ENCODE data around the gene ROCK2. TPM values are rescaled to one million over a fixed set of nuclear protein-coding genes. Genes with fewer than 3 reads are reported as not detected.

ROCK2 gene
- total and polyA plus RNA-seq, 2 of the 8 experiments (the other 6 are each of a cell fraction or from before 2014, with no cell fraction given), result 2.7 to 29.0 TPM

DNA sequence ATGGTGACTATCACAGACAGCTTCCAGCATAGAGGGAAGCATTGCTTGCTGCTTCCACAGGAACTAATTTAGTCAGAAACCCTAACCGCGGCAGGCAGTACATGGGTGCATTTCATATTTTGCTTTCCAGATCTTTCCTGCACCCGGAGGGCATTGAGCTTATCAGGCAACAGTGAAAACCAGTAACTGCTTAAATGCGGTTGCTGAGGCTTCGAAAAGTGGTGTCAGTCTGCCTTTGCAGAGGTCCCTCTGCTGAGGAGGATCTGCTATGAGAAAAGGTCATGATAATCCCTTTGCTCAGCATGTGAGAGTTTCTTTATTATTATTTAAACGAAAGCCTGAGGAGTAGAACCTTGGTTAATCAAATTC, 44.6 kb upstream of the ROCK2 start (continued):
- TF ChIP-seq, protein P1, sequence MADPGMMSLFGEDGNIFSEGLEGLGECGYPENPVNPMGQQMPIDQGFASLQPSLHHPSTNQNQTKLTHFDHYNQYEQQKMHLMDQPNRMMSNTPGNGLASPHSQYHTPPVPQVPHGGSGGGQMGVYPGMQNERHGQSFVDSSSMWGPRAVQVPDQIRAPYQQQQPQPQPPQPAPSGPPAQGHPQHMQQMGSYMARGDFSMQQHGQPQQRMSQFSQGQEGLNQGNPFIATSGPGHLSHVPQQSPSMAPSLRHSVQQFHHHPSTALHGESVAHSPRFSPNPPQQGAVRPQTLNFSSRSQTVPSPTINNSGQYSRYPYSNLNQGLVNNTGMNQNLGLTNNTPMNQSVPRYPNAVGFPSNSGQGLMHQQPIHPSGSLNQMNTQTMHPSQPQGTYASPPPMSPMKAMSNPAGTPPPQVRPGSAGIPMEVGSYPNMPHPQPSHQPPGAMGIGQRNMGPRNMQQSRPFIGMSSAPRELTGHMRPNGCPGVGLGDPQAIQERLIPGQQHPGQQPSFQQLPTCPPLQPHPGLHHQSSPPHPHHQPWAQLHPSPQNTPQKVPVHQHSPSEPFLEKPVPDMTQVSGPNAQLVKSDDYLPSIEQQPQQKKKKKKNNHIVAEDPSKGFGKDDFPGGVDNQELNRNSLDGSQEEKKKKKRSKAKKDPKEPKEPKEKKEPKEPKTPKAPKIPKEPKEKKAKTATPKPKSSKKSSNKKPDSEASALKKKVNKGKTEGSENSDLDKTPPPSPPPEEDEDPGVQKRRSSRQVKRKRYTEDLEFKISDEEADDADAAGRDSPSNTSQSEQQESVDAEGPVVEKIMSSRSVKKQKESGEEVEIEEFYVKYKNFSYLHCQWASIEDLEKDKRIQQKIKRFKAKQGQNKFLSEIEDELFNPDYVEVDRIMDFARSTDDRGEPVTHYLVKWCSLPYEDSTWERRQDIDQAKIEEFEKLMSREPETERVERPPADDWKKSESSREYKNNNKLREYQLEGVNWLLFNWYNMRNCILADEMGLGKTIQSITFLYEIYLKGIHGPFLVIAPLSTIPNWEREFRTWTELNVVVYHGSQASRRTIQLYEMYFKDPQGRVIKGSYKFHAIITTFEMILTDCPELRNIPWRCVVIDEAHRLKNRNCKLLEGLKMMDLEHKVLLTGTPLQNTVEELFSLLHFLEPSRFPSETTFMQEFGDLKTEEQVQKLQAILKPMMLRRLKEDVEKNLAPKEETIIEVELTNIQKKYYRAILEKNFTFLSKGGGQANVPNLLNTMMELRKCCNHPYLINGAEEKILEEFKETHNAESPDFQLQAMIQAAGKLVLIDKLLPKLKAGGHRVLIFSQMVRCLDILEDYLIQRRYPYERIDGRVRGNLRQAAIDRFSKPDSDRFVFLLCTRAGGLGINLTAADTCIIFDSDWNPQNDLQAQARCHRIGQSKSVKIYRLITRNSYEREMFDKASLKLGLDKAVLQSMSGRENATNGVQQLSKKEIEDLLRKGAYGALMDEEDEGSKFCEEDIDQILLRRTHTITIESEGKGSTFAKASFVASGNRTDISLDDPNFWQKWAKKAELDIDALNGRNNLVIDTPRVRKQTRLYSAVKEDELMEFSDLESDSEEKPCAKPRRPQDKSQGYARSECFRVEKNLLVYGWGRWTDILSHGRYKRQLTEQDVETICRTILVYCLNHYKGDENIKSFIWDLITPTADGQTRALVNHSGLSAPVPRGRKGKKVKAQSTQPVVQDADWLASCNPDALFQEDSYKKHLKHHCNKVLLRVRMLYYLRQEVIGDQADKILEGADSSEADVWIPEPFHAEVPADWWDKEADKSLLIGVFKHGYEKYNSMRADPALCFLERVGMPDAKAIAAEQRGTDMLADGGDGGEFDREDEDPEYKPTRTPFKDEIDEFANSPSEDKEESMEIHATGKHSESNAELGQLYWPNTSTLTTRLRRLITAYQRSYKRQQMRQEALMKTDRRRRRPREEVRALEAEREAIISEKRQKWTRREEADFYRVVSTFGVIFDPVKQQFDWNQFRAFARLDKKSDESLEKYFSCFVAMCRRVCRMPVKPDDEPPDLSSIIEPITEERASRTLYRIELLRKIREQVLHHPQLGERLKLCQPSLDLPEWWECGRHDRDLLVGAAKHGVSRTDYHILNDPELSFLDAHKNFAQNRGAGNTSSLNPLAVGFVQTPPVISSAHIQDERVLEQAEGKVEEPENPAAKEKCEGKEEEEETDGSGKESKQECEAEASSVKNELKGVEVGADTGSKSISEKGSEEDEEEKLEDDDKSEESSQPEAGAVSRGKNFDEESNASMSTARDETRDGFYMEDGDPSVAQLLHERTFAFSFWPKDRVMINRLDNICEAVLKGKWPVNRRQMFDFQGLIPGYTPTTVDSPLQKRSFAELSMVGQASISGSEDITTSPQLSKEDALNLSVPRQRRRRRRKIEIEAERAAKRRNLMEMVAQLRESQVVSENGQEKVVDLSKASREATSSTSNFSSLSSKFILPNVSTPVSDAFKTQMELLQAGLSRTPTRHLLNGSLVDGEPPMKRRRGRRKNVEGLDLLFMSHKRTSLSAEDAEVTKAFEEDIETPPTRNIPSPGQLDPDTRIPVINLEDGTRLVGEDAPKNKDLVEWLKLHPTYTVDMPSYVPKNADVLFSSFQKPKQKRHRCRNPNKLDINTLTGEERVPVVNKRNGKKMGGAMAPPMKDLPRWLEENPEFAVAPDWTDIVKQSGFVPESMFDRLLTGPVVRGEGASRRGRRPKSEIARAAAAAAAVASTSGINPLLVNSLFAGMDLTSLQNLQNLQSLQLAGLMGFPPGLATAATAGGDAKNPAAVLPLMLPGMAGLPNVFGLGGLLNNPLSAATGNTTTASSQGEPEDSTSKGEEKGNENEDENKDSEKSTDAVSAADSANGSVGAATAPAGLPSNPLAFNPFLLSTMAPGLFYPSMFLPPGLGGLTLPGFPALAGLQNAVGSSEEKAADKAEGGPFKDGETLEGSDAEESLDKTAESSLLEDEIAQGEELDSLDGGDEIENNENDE (IDR thresholded peaks at IDR 0.05; ENCODE audit: insufficient replicate concordance, low read length), result no peak
- TF ChIP-seq BCL11A (IDR thresholded peaks at IDR 0.05; ENCODE audit: low read depth in 2 of 2, low read length in 2 of 2) (no peak), MAFK (IDR thresholded peaks at IDR 0.05; ENCODE audit: low read depth, low read length) (no peak), KDM5A (IDR thresholded peaks at IDR 0.05; ENCODE audit: low read length) (no peak), SP1 (IDR thresholded peaks at IDR 0.05; ENCODE audit: low read depth, low read length) (no peak), JUND (IDR thresholded peaks at IDR 0.05; ENCODE audit: low read length) (no peak), ASH2L (IDR thresholded peaks at IDR 0.05; ENCODE audit: low read length) (no peak), KDM4A (IDR thresholded peaks at IDR 0.05; ENCODE audit: low read depth, low read length, severe bottlenecking) (no peak), BACH1 (IDR thresholded peaks at IDR 0.05; ENCODE audit: low read length) (no peak), TAF7 (optimal IDR thresholded peaks at IDR 0.05; ENCODE audit: borderline replicate concordance, low read depth, low read length) (no peak), EGR1 (IDR thresholded peaks at IDR 0.05; ENCODE audit: borderline replicate concordance, low read depth, low read length) (no peak), FOSL1 (IDR thresholded peaks at IDR 0.05; ENCODE audit: insufficient read depth, low read depth, low read length) (no peak), SIN3A (conservative IDR thresholded peaks at IDR 0.05 in 1 of 2, IDR thresholded peaks at IDR 0.05 in 1 of 2; ENCODE audit: low read depth in 1 of 2, low read length in 2 of 2) (no peak)

All from H1 (cell line).